Ovary (tissue), 3 donors: ENCODE measurements around the gene WNT7A.

Experiments
- CTCF ChIP-seq, 3 donors: fragments of 450-650 bp in 2 of 3; fragments of 200-600 bp in 1 of 3; IDR thresholded peaks; one replicate each; pipeline versions ENCODE4 v1.5.1 to v1.8.0; 2016 to 2022; ENCODE audit warnings: antibody characterized with exemption in 3 of 3, mild to moderate bottlenecking in 1 of 3
- EP300 ChIP-seq: sonication (generic); formaldehyde crosslinking; IDR thresholded peaks from one replicate; pipeline ENCODE4 v1.6.1; 2017; ENCODE audit warnings: antibody characterized with exemption
- donor health status: DM: no; HTN: no; CAD: no.

- TF ChIP-seq CTCF (IDR thresholded peaks at IDR 0.05) = no peak
- TF ChIP-seq EP300 = no peak
Observed at GRCh38 chr3:13772321-13772745, 107.5 kb downstream of the WNT7A start.
